Thyroid gland (tissue), 4 donors: Measurements from ENCODE around the gene PNLIPRP2.

ENCODE experiments used
- CTCF ChIP-seq, 6 experiments: fragments of 200-600 bp in 3 of 6; fragments of 450-650 bp in 3 of 6; sonication (generic) in 3 of 6; IDR thresholded peaks; one replicate each; pipeline ENCODE4 v1.5.1; 2016 to 2019; ENCODE audit warnings: antibody characterized with exemption in 6 of 6, mild to moderate bottlenecking in 2 of 6, inconsistent platforms in 1 of 6, moderate library complexity in 1 of 6
- POLR2A ChIP-seq, 2 donors: fragments of 450-650 bp; IDR thresholded peaks; one replicate each; pipeline ENCODE4 v1.6.1; 2017; ENCODE audit warnings: antibody characterized with exemption in 2 of 2, mild to moderate bottlenecking in 2 of 2, moderate library complexity in 1 of 2

DNA sequence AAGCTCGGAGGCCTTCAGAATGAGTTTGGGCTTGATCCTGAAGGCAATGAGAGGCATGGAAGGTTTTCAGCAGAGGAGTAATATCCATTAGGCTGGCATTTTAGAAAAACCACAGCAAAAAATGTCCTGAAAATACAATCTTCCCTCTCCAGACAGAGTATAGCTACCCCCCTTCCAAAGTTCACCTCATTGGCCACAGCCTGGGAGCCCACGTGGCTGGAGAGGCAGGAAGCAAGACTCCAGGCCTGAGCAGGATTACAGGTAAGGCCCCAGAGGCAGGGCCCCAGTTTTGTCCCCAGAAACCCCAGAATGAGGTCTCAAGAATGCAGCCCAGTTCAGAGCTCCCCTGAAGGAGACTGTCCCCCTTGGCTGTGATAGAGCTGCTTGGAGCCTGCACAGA lies 24.7 kb upstream of the PNLIPRP2 start:
- TF ChIP-seq CTCF (IDR thresholded peaks at IDR 0.05) (no peak), POLR2A (IDR thresholded peaks at IDR 0.05) (no peak)
